NCI-H2107 treated with DMSO at 0.1 percent for 48 hours (cell line): ENCODE measurements around the gene F12.
"Not testable (repeated sequence)": the region's sequence is repeated elsewhere in the genome, so short reads cannot be mapped to it uniquely, and the experiment has no call there.

ENCODE experiments used
- DNase-seq: peaks from one replicate; lab custom pipeline; 2025; ENCODE audit not compliant: unreplicated experiment; lab: John Stamatoyannopoulos, UW

F12 gene

DNA sequence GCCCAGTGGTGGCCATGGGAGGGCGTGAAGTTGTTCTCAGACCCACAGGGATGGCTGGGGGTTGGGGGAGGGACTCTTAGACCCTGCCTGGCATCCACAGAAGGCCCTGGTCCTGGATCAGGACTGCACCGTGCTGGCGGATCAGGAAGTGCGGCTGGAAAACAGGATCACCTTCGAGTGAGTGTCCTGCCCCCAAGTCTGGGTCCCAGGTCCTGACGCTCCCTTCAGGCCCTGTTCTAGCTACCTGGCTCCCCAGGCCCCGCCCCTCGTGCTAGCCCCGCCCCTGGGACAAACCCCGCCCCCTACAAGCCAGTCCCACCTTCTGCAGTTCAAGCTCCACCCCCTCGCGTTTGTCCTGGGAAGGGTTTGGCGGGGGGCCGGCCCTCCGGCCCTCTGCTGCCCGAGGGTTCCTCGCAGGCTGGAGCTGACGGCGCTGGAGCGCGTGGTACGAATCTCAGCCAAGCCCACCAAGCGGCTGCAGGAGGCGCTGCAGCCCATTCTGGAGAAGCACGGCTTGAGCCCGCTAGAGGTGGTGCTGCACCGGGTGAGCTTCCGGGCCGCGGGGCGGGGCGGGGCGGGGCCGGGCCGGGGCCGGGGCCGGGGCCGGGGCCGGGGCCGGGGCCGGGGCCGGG lies 38.8 kb downstream of the F12 start:
- DNase-seq: no peak

DNA sequence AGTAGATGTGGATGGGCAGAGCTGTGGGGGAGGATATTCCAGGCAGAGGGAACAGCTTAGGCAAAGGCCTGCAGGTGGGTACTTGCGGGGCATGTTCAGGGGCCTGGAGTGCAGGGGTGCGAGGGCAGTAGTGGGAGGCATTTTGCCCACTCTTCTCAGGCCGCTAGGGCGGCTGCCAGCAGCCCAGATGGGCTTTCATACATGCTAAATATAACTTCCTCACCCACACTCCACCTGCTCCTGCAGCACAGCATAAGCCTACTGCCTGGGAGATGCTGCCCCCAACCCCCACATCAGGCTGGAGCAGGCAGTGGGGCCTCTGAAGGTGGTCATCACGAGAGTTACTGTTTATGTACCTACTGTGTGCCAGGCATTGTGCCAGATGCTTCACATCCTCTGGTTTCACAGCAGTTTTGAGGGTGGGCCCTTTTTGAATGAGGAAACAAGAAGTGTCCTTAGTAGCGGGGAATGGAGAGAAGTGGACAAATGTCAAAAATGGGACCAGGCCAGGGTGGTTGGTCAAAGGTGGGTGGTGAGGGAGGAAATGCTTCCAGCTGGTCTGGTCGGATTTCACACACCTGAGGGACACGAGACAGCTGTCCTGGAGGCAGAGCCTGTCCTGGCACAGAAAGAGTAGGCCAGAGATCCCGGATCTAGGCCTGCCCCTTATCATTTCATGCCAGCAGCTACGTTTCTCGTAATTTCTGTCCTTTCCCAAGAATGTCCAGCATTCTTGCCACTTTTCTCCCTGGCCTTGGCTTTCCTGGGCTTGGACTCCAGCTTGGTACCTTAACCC lies 39.5 kb downstream of the F12 start:
- DNase-seq: no peak

DNA sequence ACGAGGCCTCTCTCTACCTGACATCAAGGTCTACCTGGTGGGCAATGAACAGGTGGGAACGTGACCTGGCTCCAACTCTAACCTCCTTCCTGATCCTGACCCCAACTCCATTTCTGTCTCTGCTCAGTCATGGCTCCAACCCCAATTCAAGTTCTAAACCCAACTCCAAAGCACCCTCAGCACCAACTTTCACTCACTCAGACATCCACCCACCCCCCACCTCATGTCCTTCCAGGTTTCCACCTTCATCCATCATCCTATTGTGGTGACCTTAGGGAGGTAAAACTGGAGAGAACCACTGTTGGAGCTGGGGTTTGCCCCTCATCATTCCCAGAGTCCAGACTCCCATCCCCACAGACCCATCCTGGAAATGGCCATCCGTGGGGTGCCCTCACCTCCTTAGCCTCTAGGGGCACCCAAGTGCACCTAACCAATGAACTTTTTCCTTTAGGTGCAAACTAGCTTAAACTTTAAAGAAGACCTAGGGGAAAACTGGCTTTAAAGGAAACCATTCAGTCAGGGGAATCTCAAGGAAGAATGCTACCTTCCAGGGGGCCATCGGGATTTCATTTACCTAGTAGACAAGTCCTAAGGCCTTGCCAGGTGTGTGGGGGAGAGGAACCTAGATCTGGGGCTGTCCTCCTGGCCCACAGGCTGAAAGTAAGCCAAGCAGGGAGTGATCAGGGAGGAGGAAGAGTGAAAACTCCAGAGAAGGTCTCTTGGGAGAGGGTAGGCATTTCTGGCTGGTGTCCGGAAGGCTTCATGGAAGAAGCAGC lies 40.3 kb downstream of the F12 start:
- no peak for DNase-seq

GRCh38 chr5:177367981-177368868 lies 41.1 kb downstream of the F12 start:
- DNase-seq: no peak

DNA sequence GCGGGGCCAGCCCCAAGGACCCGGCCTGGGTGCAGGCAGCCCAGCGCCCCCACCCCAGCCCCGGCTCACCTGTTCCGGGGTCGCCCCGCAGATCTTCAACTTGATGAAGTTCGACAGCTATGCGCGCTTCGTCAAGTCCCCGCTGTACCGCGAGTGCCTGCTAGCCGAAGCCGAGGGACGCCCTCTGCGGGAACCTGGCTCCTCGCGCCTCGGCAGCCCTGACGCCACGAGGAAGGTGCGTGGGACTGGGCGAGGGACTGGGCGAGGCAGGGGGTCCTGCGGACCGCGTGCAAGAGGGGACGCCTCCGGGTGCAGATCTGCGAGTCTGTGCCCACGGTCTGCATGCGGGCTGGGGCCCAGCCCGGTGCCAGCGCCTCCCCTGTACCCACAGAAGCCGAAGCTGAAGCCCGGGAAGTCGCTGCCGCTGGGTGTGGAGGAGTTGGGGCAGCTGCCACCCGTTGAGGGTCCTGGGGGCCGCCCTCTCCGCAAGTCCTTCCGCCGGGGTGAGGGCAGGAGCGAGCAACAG lies 42.0 kb downstream of the F12 start:
- no peak for DNase-seq

DNA sequence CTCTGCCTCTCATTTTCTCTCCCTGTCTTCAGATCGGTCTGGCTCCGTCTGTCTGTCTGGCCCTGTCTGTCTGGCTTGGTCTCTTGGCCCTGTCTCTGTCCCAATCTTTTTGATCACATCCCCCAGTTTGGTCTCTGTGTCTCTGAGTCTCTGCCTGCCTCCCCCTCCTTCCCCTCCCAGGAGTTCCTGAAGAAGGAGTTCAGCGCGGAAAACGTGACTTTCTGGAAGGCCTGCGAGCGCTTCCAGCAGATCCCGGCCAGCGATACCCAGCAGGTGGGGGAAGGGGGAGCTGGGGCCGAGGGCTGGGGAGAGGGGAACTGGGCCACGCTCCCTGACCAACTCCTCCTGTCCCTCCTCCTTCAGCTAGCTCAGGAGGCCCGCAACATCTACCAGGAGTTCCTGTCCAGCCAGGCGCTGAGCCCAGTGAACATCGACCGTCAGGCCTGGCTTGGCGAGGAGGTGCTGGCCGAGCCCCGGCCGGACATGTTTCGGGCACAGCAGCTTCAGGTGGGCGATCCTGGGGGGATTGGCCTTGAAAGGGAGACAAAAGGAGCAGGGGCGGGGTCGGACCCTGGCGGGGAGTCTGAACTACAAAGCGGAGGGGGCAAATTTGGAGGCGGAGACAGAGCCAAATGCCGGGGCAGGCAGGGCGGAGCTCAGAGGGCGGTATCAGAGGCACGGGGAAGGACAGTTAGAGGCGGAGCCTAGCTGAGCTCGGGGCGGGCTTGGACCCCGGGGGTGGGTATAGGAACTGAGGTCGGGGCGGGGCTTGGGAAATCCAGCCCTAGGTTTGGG lies 42.6 kb downstream of the F12 start:
- no peak for DNase-seq

DNA sequence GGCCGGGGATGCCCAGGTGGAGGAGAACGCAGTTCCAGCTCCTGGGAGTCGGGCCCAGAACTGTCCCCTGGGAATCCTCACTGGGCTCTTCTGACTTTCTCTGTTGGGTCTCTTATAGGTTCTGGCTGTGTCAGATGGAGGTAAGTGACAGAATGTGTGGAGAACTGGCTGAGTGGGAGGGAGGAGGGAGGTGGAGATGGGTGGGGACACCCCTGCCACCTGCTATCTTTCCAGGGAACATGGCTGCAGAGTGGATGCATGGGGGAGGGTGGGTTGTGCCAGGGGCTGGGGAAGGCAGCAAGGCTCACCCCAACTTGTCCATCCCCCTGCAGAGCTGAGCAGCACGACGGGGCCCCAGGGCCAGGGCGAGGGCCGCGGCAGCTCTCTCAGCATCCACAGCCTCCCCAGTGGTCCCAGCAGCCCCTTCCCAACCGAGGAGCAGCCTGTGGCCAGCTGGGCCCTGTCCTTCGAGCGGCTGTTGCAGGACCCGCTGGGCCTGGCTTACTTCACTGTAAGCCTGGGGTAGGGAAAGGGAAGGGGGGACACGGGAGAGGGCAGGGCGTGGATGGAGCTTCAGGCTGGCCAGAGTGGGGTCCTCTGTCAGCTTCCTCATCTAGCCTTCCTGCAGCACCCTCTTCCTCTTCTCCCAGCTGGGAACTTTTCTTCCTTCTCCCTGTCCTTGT lies 43.4 kb downstream of the F12 start:
- DNase-seq: no peak

DNA sequence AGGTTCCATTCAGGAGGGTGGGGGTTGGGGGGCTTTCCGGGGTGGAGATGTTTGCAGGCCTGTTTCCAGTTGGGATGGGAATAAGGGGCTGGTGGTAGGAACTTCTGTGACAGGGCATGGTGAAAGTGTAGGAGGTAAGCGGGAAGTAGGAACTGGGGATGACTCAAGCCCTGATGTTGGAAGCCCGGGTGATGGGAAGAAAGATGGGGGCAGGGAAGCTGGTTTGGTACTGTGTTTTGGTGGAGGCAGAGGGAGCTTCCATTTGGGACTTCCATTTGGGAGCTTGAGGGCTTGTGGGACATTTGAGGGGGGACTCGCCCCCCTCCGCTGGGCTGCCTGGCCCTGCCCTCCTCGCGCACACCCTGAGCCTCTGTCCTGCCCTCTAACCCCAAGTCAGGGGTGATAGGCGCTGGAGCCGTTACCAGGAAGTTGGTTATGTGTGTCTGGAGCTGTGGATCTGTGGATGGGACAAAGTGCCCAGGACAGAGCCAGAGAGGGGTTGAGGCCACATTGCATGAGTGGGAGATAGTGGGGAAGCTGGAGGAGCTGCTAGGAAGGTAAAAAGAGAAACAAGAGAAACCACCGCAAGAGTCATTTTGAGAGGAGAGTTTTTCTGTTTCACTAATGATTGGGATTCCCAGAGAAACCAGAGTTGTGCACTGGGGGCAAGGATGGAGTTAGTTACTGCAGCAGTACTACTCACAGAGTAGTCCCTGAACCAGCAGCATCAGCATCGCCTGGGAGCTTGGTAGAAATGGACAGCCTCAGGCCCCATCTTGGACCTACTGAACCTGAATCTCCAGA lies 45.0 kb downstream of the F12 start:
- DNase-seq: no peak

GRCh38 chr5:177363565-177363964 lies 45.8 kb downstream of the F12 start:
- no peak for DNase-seq

DNA sequence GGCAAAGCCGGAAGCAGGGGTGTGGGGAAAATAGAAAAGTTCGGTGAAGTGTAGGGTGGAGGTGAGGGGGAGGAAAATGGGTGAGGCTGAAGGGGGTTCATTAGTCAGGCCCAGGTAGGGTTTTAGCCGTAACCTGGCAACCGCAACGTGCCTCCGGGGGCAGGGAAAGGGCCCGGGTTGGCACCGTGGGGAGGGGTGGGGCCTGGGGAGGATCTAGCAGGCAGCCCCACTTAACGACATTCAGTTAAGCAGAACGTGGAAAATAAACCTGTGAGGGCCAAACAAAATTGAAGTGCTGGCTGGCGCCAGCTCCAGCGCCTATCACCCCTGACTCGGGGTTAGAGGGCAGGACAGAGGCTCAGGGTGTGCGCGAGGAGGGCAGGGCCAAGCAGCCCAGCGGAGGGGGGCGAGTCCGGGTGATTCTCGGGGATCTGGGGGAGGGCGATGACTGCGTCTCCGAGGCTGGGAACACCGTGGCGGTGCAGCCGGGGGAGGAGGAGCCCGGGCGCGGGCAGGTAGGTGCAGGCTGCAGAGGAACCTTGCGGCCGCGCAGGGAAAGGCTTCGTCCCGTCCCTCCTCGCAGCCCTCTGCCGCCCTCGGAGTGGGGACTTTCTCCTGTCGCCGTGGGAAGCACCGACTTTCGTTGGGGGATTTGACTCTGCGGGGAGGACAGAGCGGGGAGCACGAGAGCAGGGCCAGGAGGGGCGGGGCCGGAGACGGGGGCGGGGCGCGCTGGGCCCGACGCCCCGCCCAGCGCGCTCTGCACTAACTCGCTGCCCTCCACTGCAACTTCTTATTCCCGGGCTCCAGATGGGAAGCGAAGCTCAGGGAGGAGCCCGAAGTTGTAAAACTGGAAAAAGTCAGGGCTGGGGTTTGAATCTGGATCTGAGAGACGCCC lies 46.5 kb downstream of the F12 start:
- DNase-seq: no peak

- no peak for DNase-seq
Observed at GRCh38 chr5:177362292-177362609, 47.1 kb downstream of the F12 start.

DNA sequence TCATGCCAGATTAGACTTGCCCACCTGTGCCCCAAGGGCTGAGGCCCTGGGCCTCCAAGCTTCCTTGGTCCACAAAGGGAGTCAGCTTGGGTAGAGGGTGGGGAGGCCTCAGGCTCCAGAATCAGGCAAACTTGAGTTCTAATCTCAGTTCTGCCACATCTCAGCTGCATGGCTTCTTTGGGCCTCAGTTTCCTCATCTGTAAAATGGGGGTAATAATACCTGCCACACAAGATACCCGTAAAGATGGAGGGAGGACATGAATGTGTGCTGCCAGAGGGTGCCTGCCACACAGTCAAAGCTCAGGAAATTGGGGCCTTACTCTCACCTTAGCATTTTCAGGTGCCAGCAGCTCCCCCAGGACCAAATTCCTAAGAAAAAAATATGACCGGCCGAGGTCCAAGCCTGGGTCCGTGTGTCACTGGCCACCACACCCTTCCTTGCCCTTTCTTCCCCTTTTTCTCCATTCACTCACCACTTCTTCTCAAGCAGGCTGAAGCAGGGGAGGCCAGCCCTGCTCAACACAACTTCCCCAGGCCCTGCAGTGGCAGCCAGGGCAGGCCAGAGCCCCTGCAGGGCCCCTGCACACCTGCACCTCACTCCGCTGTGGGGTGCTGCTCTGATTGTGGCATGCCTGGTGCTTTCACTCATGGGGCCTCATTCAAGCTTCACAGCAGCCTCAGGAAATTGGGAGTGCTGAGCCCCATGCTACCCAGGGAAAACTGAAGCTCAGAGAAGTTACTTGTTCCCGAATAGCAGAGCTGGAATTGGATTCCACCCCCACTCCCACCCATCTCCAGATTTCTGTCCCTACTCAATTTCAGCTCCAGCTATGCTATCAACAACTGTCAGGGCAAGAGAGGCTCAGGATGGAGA lies 47.7 kb downstream of the F12 start:
- DNase-seq: no peak

- not testable (repeated sequence) for DNase-seq
Observed at GRCh38 chr5:177360740-177361139, 48.6 kb downstream of the F12 start.

- no peak for DNase-seq
Observed at GRCh38 chr5:177359860-177360259, 49.5 kb downstream of the F12 start.

- no peak for DNase-seq
Observed at GRCh38 chr5:177359451-177359851, 49.9 kb downstream of the F12 start.

DNA sequence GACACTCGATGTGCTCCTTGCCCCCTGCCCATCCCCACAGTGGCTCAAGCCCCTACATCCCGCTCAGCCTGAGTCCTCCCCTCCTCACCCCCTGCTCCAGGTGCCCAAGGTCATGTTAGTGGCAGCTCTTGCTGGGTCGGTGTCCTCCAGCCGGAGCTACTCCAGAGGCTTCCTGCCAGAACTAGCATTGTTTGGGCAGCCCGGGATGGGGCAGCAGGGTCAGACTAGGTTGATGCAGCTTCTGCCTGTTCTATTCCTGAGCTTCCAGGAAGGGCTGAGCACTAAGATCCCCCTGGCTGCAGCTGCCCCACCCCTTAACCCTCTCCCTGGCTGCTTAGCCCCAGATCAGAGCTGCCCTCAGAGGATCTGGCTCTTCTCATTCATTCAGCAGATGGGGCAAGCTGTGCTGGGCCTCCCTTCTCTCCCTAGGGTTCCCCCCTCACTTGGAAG lies 51.0 kb downstream of the F12 start:
- DNase-seq: no peak
